HepG2 (cell line): ENCODE measurements around the gene AJUBA. TPM values are rescaled to one million over a fixed set of nuclear protein-coding genes. Genes with fewer than 3 reads are reported as not detected.
A peak's percentile ranks its signal among the peaks of the same experiment; 100 is the strongest.

Experiments used
- ATF5 ChIP-seq: sonication (generic); formaldehyde crosslinking; IDR thresholded peaks from 2 replicates; pipeline ENCODE4 v1.4.0; 2020; ENCODE audit warnings: mild to moderate bottlenecking, low read depth, missing genetic modification reagents
- DNMT3B ChIP-seq: conservative IDR thresholded peaks from 2 replicates; pipeline ENCODE4 v1.6.1; 2016; ENCODE audit warnings: missing biosample characterization, control low read depth
- ELF3 ChIP-seq: IDR thresholded peaks from 2 replicates; pipeline ENCODE4 v1.6.1; 2016; ENCODE audit warnings: missing genetic modification reagents, missing compliant biosample characterization
- EZH2 ChIP-seq: conservative IDR thresholded peaks from 2 replicates; pipeline ENCODE4 v1.6.1; 2012; ENCODE audit warnings: mild to moderate bottlenecking, low read depth, low read length, moderate library complexity
- GLI4 ChIP-seq: sonication (generic); formaldehyde crosslinking; IDR thresholded peaks from 2 replicates; pipeline ENCODE4 v1.5.1; 2020; ENCODE audit warnings: missing genetic modification reagents, mild to moderate bottlenecking, moderate library complexity, borderline replicate concordance
- HNRNPL ChIP-seq: fragments of 200-400 bp; formaldehyde crosslinking; IDR thresholded peaks from 2 replicates; pipeline ENCODE4 v1.6.1; 2017; ENCODE audit warnings: mild to moderate bottlenecking, low read depth, low read length
- HOXA5 ChIP-seq: sonication (generic); formaldehyde crosslinking; IDR thresholded peaks from 2 replicates; pipeline ENCODE4 v1.4.0; 2020; ENCODE audit warnings: missing genetic modification reagents
- HOXD1 ChIP-seq: sonication (generic); formaldehyde crosslinking; IDR thresholded peaks from 2 replicates; pipeline ENCODE4 v1.5.0; 2020; ENCODE audit warnings: missing genetic modification reagents
- MATR3 ChIP-seq: sonication (generic); formaldehyde crosslinking; IDR thresholded peaks from 2 replicates; pipeline ENCODE4 v1.4.0; 2020; ENCODE audit warnings: missing genetic modification reagents
- MBD4 ChIP-seq: IDR thresholded peaks from 2 replicates; pipeline ENCODE4 v1.6.1; 2012; ENCODE audit warnings: low read length, inconsistent platforms, borderline replicate concordance
- MTF1 ChIP-seq: sonication (generic); formaldehyde crosslinking; IDR thresholded peaks from 2 replicates; pipeline ENCODE4 v1.5.0; 2020; ENCODE audit warnings: missing genetic modification reagents
- NBN ChIP-seq: fragments of 450-650 bp; conservative IDR thresholded peaks from 2 replicates; pipeline ENCODE4 v1.6.1; 2017
- RFX1 ChIP-seq: fragments of 450-650 bp; IDR thresholded peaks from 2 replicates; pipeline ENCODE4 v1.6.1; 2017
- SIX1 ChIP-seq: sonication (generic); formaldehyde crosslinking; IDR thresholded peaks from 2 replicates; pipeline ENCODE4 v1.4.0; 2020; ENCODE audit warnings: missing genetic modification reagents, borderline replicate concordance
- SSRP1 ChIP-seq: IDR thresholded peaks from 2 replicates; pipeline ENCODE4 v1.6.1; 2016; ENCODE audit warnings: control low read depth
- XBP1 ChIP-seq: sonication (generic); formaldehyde crosslinking; IDR thresholded peaks from 2 replicates; pipeline ENCODE4 v1.5.0; 2020; ENCODE audit warnings: missing genetic modification reagents
- ZMAT3 ChIP-seq: sonication (generic); formaldehyde crosslinking; conservative IDR thresholded peaks from 2 replicates; pipeline ENCODE4 v1.7.0; 2021; ENCODE audit warnings: missing genetic modification reagents
- ZNF234 ChIP-seq: sonication (generic); formaldehyde crosslinking; conservative IDR thresholded peaks from 2 replicates; pipeline ENCODE4 v1.5.1; 2020; ENCODE audit warnings: mild to moderate bottlenecking, missing genetic modification reagents
- ZSCAN9 ChIP-seq: IDR thresholded peaks from 2 replicates; pipeline ENCODE4 v1.6.1; 2016; ENCODE audit warnings: borderline replicate concordance
- polyA plus RNA-seq, 8 experiments: library from polyadenylated mRNA; depleted of rRNA in 3 of 8; stranded (reverse) in 7 of 8; unstranded in 1 of 8; fragments of >200 nt; fragmentation: Illumina TruSeq in 4 of 8; extraction: Trizol in 4 of 8; gene quantifications; 2 replicates each; pipeline versions ENCODE4 v1.2.1 to v1.2.3, GENCODE V29; 2011 to 2016; ENCODE audit warnings: low read depth in 4 of 8, missing spikeins in 1 of 8, mixed read lengths in 1 of 8; ENCODE audit not compliant: insufficient read depth in 1 of 8
- total RNA-seq, 5 experiments: library from RNA; depleted of rRNA; stranded (reverse); fragments of >200 nt; fragmentation: Illumina TruSeq; extraction: Trizol; gene quantifications; 2 replicates each; pipeline ENCODE4 v1.2.3, GENCODE V29; 2016; ENCODE audit warnings: low read depth in 1 of 5
- TF ChIP-seq, protein P1 (sequence below): IDR thresholded peaks from 2 replicates; pipeline ENCODE4 v1.4.0; 2020; ENCODE audit warnings: mild to moderate bottlenecking, missing genetic modification reagents
- TF ChIP-seq, protein P2 (sequence below): IDR thresholded peaks from 2 replicates; pipeline ENCODE4 v1.6.1; 2016; ENCODE audit warnings: low read depth, missing genetic modification reagents, missing compliant biosample characterization
- TF ChIP-seq, protein P3 (sequence below), 2 experiments: sonication (generic) in 1 of 2; formaldehyde crosslinking in 1 of 2; IDR thresholded peaks; 2 replicates each; pipeline versions ENCODE4 v1.4.0 to v1.6.1; 2018 to 2020; ENCODE audit warnings: missing genetic modification reagents in 2 of 2, borderline replicate concordance in 1 of 2, low read depth in 1 of 2, mild to moderate bottlenecking in 1 of 2, missing biosample characterization in 1 of 2

The AJUBA gene
- total and polyA plus RNA-seq, 2 of the 13 experiments (the other 11 are each of a cell fraction or from before 2014, with no cell fraction given) = 157 to 241 TPM

- TF ChIP-seq, protein P1, sequence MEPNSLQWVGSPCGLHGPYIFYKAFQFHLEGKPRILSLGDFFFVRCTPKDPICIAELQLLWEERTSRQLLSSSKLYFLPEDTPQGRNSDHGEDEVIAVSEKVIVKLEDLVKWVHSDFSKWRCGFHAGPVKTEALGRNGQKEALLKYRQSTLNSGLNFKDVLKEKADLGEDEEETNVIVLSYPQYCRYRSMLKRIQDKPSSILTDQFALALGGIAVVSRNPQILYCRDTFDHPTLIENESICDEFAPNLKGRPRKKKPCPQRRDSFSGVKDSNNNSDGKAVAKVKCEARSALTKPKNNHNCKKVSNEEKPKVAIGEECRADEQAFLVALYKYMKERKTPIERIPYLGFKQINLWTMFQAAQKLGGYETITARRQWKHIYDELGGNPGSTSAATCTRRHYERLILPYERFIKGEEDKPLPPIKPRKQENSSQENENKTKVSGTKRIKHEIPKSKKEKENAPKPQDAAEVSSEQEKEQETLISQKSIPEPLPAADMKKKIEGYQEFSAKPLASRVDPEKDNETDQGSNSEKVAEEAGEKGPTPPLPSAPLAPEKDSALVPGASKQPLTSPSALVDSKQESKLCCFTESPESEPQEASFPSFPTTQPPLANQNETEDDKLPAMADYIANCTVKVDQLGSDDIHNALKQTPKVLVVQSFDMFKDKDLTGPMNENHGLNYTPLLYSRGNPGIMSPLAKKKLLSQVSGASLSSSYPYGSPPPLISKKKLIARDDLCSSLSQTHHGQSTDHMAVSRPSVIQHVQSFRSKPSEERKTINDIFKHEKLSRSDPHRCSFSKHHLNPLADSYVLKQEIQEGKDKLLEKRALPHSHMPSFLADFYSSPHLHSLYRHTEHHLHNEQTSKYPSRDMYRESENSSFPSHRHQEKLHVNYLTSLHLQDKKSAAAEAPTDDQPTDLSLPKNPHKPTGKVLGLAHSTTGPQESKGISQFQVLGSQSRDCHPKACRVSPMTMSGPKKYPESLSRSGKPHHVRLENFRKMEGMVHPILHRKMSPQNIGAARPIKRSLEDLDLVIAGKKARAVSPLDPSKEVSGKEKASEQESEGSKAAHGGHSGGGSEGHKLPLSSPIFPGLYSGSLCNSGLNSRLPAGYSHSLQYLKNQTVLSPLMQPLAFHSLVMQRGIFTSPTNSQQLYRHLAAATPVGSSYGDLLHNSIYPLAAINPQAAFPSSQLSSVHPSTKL (CRISPR knock-in tag) = no peak
- TF ChIP-seq XBP1 (CRISPR knock-in tag) (no peak), SSRP1 (CRISPR knock-in tag) (peak; percentile 56; the same call in 1 of the 2 replicates), ELF3 (CRISPR knock-in tag) (no peak), HOXA5 (CRISPR knock-in tag) (no peak), MBD4 (no peak), NBN (no peak), GLI4 (CRISPR knock-in tag) (no peak), ZMAT3 (no peak), RFX1 (no peak), EZH2 (no peak), ZNF234 (CRISPR knock-in tag) (no peak), HOXD1 (no peak), DNMT3B (no peak), MTF1 (CRISPR knock-in tag) (no peak), SIX1 (CRISPR knock-in tag) (no peak), HNRNPL (no peak), ZSCAN9 (no peak), MATR3 (CRISPR knock-in tag) (no peak), ATF5 (CRISPR knock-in tag) (no peak)
- TF ChIP-seq, protein P2, sequence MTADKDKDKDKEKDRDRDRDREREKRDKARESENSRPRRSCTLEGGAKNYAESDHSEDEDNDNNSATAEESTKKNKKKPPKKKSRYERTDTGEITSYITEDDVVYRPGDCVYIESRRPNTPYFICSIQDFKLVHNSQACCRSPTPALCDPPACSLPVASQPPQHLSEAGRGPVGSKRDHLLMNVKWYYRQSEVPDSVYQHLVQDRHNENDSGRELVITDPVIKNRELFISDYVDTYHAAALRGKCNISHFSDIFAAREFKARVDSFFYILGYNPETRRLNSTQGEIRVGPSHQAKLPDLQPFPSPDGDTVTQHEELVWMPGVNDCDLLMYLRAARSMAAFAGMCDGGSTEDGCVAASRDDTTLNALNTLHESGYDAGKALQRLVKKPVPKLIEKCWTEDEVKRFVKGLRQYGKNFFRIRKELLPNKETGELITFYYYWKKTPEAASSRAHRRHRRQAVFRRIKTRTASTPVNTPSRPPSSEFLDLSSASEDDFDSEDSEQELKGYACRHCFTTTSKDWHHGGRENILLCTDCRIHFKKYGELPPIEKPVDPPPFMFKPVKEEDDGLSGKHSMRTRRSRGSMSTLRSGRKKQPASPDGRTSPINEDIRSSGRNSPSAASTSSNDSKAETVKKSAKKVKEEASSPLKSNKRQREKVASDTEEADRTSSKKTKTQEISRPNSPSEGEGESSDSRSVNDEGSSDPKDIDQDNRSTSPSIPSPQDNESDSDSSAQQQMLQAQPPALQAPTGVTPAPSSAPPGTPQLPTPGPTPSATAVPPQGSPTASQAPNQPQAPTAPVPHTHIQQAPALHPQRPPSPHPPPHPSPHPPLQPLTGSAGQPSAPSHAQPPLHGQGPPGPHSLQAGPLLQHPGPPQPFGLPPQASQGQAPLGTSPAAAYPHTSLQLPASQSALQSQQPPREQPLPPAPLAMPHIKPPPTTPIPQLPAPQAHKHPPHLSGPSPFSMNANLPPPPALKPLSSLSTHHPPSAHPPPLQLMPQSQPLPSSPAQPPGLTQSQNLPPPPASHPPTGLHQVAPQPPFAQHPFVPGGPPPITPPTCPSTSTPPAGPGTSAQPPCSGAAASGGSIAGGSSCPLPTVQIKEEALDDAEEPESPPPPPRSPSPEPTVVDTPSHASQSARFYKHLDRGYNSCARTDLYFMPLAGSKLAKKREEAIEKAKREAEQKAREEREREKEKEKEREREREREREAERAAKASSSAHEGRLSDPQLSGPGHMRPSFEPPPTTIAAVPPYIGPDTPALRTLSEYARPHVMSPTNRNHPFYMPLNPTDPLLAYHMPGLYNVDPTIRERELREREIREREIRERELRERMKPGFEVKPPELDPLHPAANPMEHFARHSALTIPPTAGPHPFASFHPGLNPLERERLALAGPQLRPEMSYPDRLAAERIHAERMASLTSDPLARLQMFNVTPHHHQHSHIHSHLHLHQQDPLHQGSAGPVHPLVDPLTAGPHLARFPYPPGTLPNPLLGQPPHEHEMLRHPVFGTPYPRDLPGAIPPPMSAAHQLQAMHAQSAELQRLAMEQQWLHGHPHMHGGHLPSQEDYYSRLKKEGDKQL (CRISPR knock-in tag) = no peak
- TF ChIP-seq, protein P3, sequence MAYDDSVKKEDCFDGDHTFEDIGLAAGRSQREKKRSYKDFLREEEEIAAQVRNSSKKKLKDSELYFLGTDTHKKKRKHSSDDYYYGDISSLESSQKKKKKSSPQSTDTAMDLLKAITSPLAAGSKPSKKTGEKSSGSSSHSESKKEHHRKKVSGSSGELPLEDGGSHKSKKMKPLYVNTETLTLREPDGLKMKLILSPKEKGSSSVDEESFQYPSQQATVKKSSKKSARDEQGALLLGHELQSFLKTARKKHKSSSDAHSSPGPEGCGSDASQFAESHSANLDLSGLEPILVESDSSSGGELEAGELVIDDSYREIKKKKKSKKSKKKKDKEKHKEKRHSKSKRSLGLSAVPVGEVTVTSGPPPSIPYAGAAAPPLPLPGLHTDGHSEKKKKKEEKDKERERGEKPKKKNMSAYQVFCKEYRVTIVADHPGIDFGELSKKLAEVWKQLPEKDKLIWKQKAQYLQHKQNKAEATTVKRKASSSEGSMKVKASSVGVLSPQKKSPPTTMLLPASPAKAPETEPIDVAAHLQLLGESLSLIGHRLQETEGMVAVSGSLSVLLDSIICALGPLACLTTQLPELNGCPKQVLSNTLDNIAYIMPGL (CRISPR knock-in tag; IDR thresholded peaks at IDR 0.05; ENCODE audit: borderline replicate concordance in 1 of 2, low read depth in 1 of 2) = no peak
Observed at GRCh38 chr14:23023795-23024152, 41.4 kb upstream of the AJUBA start (continued).
